Immature natural killer cell (primary cell): ENCODE data around the gene NINL. TPM values are rescaled to one million over a fixed set of nuclear protein-coding genes. Genes with fewer than 3 reads are reported as not detected.
"Not testable (repeated sequence)": the region's sequence is repeated elsewhere in the genome, so short reads cannot be mapped to it uniquely, and the experiment has no call there.

Experiments used
- DNase-seq, 3 donors: peaks; one replicate each; pipeline ENCODE4 v3.0.0; 2022; ENCODE audit warnings: mixed read lengths in 1 of 3
- H3K27ac Mint-ChIP-seq, 6 donors: one replicate each; pipeline ENCODE4 v1.8.0; 2020; ENCODE audit warnings: mixed read lengths in 6 of 6, mild to moderate bottlenecking in 5 of 6, inconsistent platforms in 4 of 6, moderate library complexity in 3 of 6
- H3K27me3 Mint-ChIP-seq, 3 donors: one replicate each; pipeline ENCODE4 v1.8.0; 2020 to 2021; ENCODE audit warnings: low read depth in 3 of 3, mild to moderate bottlenecking in 3 of 3, mixed read lengths in 3 of 3, moderate library complexity in 3 of 3, inconsistent platforms in 1 of 3
- H3K36me3 Mint-ChIP-seq, 3 donors: one replicate each; pipeline ENCODE4 v1.8.0; 2020; ENCODE audit warnings: mixed read lengths in 3 of 3, inconsistent platforms in 2 of 3, mild to moderate bottlenecking in 2 of 3
- H3K4me1 Mint-ChIP-seq, 2 donors: one replicate each; pipeline ENCODE4 v1.8.0; 2020; ENCODE audit warnings: inconsistent platforms in 2 of 2, mild to moderate bottlenecking in 2 of 2, mixed read lengths in 2 of 2, moderate library complexity in 1 of 2
- H3K4me3 Mint-ChIP-seq, 5 donors: one replicate each; pipeline ENCODE4 v1.8.0; 2020; ENCODE audit warnings: mild to moderate bottlenecking in 5 of 5, mixed read lengths in 5 of 5, inconsistent platforms in 3 of 5, moderate library complexity in 3 of 5
- H3K9me3 Mint-ChIP-seq, 6 donors: one replicate each; pipeline ENCODE4 v1.8.0; 2020; ENCODE audit warnings: mild to moderate bottlenecking in 6 of 6, mixed read lengths in 6 of 6, inconsistent platforms in 4 of 6, moderate library complexity in 3 of 6
- polyA plus RNA-seq, 3 donors: library from polyadenylated mRNA; unstranded; fragments of 300-500 nt; fragmentation: Illumina TruSeq; gene quantifications; one replicate each; pipeline ENCODE4 v1.2.3, GENCODE V29; 2021

NINL gene
- polyA plus RNA-seq, 3 donors from 2014 or later = 0.19 to 0.77 TPM; not detected in 1

DNA sequence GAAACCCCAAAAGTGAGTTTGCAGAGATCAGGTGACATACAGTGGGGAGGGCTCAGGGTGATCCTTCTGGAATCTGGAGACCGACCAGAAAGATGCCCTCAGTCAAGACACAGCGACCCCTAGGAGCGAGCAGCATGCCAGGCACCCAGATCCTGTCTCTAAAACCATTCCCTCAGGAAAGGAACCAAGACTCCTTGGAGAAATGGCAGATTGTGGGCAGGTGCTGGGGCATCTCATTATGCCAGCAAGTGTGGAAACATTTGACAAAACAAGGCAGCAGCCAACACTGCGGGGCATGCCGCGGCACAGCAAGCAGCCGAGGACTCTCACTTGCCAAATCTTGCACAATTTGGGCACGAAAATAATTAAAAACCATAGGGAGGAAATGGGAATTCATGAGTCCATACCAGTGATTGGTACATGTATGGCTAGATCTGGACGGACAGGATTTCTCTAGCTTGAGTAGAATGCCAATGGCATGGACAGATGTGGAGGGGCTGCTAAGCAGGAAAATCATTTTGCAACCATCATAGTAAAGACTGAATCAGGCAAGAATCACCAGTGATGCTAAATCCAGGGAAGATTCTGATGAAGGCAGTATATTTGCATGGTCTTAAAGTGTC lies 101.0 kb downstream of the NINL start:
- H3K27ac Mint-ChIP-seq = peak overlapping the region in 1 of 6 donors; percentile 51
- no peaks in the 10 kb centered on the region for H3K9me3 Mint-ChIP-seq
- H3K4me1 Mint-ChIP-seq = peaks cover 17 to 18% of the 10 kb centered on the region in 2 donors
- peaks cover 0 to 4% (median 2%) of the 10 kb centered on the region in 3 donors for H3K27me3 Mint-ChIP-seq
- H3K4me3 Mint-ChIP-seq = peak overlapping the region in 1 of 5 donors; percentile 36
- DNase-seq = no peak
- H3K36me3 Mint-ChIP-seq = peaks cover 0 to 6% (median 0%) of the 10 kb centered on the region in 3 donors

DNA sequence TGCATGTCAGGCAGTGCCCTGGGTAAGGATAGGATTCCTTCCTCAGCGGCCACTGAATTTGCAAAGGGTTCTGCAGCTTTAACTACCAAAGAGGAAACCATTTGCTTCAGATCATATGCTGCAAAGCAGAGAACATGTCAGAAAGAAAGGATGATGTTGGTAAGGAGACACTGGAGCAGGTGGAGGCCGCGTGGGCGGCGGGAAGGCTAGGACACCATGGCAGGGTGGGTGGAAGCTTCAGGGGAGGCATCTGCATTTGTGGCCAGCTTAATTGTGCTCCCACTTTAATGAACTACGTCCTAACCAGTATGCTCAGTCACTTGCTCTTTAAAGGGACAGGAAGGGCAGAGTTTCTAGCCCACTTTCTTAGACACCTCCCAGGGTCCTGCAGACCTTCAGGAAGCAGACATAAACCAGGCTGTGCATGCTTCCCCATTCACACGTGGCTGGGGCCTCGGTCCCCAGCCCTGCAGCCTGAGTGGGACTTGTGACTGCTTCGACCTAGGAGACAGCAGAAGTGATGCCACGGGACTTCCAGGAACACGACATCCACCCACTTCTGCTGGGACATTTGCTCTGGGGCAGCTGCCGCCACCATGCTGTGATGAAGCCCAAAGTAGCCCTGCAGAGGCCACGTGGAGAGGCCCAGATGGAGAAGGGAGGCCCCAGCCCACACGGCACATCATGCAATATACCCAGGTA lies 101.7 kb downstream of the NINL start:
- Mint-ChIP-seq H3K4me3 (no peak overlapping the region), H3K27ac (no peak overlapping the region), H3K27me3 (peaks cover 2 to 4% (median 2%) of the 10 kb centered on the region in 3 donors)

DNA sequence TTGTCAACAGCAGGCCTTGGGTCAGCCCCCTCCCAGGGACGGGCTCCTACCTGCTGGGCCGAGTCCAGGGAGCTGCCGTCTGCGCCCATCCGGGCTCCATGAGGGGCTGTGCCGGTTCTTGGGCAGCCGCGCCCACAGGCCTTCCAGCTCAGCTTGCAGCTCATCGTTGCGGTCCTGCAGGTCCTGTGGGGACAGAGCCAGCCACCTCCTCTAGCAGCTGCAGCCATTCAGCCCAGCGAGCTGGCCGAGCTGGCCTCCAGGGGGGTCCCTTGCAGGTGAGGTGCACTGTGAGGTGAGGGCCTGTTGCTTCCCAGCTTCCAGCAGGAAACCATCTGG lies 103.4 kb downstream of the NINL start:
- no peak overlapping the region for H3K27ac Mint-ChIP-seq
- H3K36me3 Mint-ChIP-seq = peaks cover 0 to 6% (median 0%) of the 10 kb centered on the region in 3 donors
- H3K9me3 Mint-ChIP-seq = no peaks in the 10 kb centered on the region
- no peak overlapping the region for H3K4me3 Mint-ChIP-seq
- peaks cover 17 to 18% of the 10 kb centered on the region in 2 donors for H3K4me1 Mint-ChIP-seq
- no peak for DNase-seq
- peaks cover 2 to 4% (median 2%) of the 10 kb centered on the region in 3 donors for H3K27me3 Mint-ChIP-seq

More for the DNA sequence above, 101.7 kb downstream of the NINL start:
- Mint-ChIP-seq H3K36me3 (peaks cover 0 to 6% (median 0%) of the 10 kb centered on the region in 3 donors), H3K4me1 (peaks cover 17 to 18% of the 10 kb centered on the region in 2 donors), H3K9me3 (no peaks in the 10 kb centered on the region)
- DNase-seq = no peak

- no peak overlapping the region for H3K27ac Mint-ChIP-seq
- peaks cover 15% of the 10 kb centered on the region in 2 donors for H3K4me1 Mint-ChIP-seq
- H3K27me3 Mint-ChIP-seq = peaks cover 2 to 4% (median 2%) of the 10 kb centered on the region in 3 donors
- DNase-seq = no peak
- H3K4me3 Mint-ChIP-seq = no peak overlapping the region
- peaks cover 0 to 6% (median 0%) of the 10 kb centered on the region in 3 donors for H3K36me3 Mint-ChIP-seq
- H3K9me3 Mint-ChIP-seq = no peaks in the 10 kb centered on the region
These were observed 104.0 kb downstream of the NINL start for GRCh38 chr20:25481235-25481917.

DNA sequence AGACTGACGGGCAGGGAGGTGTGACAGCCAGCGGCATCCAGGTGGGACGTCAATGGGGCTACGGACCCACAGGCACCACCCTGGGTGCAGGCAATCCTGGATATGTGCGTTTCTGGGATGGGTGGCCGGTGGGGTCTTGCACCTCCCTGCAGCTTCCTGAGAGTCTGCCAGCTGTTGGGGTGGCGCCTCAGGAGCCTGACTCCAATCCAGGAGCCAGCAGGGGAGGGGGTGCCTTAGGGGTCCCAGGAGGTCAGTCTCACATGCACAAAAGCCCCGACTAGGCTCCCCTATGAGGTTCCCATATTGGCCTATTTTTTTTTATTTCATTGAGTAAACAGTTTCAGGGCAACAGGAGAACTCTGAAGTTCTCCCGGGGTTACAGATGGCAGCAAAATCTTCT lies 104.5 kb downstream of the NINL start:
- H3K4me3 Mint-ChIP-seq = no peak overlapping the region
- no peaks in the 10 kb centered on the region for H3K9me3 Mint-ChIP-seq
- peaks cover 0 to 6% (median 0%) of the 10 kb centered on the region in 3 donors for H3K36me3 Mint-ChIP-seq
- DNase-seq = no peak
- no peak overlapping the region for H3K27ac Mint-ChIP-seq
- peaks cover 2 to 4% (median 2%) of the 10 kb centered on the region in 3 donors for H3K27me3 Mint-ChIP-seq
- peaks cover 11 to 12% of the 10 kb centered on the region in 2 donors for H3K4me1 Mint-ChIP-seq

DNA sequence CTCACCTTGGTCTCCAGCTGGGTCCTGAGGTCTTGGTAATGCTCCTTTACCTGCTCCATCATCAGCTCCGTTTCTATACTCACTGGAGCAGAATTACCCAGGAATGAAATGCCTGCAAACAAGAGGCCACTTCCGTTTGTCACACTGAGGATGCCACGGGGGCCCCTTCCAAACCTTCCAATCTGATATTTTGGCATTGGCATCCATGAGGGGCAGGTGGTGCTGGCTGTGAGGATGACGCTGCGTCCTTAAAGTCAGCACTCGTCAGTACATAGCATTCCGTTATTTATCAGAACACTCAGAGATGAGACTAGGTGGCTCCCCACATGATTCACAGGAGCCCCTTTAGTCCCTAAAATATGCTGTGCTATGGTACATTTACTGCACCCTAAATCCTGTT lies 105.2 kb downstream of the NINL start:
- H3K9me3 Mint-ChIP-seq = no peaks in the 10 kb centered on the region
- peaks cover 0 to 6% (median 0%) of the 10 kb centered on the region in 3 donors for H3K36me3 Mint-ChIP-seq
- no peak for DNase-seq
- H3K27me3 Mint-ChIP-seq = peaks cover 2 to 4% (median 2%) of the 10 kb centered on the region in 3 donors
- no peak overlapping the region for H3K27ac Mint-ChIP-seq
- H3K4me3 Mint-ChIP-seq = no peak overlapping the region
- peaks cover 9 to 10% of the 10 kb centered on the region in 2 donors for H3K4me1 Mint-ChIP-seq

DNA sequence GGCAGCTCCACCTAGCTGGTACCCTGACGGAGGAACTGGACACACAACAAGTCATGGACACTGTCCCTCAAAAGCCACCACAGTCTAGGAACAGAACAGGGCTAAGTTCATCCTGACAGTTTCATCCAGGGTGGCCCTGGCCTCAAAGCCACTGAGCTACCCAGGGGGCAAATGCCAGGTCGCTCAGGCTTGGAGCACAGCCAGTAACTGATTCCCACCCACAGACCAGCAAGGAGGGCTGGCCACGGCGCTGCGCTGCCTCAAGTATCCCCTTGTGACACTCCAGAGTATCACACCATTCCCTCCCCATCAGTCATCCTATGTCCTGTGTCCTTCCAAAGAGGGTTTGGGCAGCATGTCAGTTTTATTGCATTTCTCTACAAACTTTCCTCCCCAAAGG lies 105.7 kb downstream of the NINL start:
- peaks cover 4 to 5% of the 10 kb centered on the region in 2 donors for H3K4me1 Mint-ChIP-seq
- no peak overlapping the region for H3K27ac Mint-ChIP-seq
- H3K4me3 Mint-ChIP-seq = no peak overlapping the region
- peaks cover 0 to 3% (median 0%) of the 10 kb centered on the region in 3 donors for H3K36me3 Mint-ChIP-seq
- no peaks in the 10 kb centered on the region for H3K9me3 Mint-ChIP-seq
- H3K27me3 Mint-ChIP-seq = peaks cover 0 to 4% (median 2%) of the 10 kb centered on the region in 3 donors
- no peak for DNase-seq

GRCh38 chr20:25478889-25479568 lies 106.3 kb downstream of the NINL start:
- Mint-ChIP-seq H3K27me3 (peaks cover 0 to 4% (median 4%) of the 10 kb centered on the region in 3 donors), H3K27ac (no peak overlapping the region), H3K4me1 (no peaks in the 10 kb centered on the region), H3K9me3 (no peaks in the 10 kb centered on the region), H3K4me3 (no peak overlapping the region), H3K36me3 (no peaks in the 10 kb centered on the region)
- no peak for DNase-seq

DNA sequence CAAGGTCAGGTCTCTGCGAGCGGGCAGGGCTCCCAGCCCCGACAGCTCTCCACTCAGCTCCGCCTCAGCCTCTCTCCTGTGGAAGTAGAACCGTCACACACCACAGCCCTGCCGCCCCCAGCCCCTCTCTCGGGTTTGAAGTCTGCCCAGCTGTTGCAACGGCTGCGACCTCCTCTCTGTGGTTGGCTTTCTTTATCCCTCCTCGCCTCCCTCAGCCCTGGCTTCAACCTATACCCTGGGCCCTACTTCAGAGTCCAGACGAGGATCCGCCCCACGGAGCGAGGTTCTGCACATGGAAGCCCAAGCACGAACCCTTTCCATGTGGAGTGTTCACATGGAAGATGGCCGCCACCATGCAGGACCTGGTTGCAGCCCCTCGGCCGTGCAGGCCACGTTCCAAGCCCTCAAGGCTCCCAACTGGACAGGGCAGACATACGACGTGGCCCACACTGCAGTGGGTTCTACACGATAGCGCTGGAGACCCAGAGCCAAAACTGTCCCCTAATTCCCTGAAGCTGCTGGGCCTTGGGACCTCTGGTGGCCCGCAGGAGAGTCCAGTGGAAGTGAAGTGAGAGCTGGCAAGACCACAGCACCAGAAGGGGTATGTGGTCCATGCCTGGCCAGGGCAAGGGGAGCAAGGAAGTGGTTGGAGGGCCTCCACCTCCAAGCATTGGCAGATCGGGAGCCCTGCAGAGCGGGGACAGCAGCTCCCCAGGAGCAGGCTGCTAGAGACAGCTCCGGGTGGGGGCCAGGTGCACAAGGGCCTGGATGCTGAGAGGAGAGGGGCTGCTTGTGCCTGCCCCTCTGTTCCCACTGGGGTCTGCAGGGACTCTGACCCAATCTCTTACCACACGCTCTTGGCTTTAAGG lies 108.1 kb downstream of the NINL start:
- Mint-ChIP-seq H3K36me3 (no peaks in the 10 kb centered on the region), H3K9me3 (no peaks in the 10 kb centered on the region), H3K4me1 (no peaks in the 10 kb centered on the region), H3K4me3 (no peak overlapping the region), H3K27me3 (peaks cover 0 to 4% (median 4%) of the 10 kb centered on the region in 3 donors), H3K27ac (no peak overlapping the region)
- no peak for DNase-seq

DNA sequence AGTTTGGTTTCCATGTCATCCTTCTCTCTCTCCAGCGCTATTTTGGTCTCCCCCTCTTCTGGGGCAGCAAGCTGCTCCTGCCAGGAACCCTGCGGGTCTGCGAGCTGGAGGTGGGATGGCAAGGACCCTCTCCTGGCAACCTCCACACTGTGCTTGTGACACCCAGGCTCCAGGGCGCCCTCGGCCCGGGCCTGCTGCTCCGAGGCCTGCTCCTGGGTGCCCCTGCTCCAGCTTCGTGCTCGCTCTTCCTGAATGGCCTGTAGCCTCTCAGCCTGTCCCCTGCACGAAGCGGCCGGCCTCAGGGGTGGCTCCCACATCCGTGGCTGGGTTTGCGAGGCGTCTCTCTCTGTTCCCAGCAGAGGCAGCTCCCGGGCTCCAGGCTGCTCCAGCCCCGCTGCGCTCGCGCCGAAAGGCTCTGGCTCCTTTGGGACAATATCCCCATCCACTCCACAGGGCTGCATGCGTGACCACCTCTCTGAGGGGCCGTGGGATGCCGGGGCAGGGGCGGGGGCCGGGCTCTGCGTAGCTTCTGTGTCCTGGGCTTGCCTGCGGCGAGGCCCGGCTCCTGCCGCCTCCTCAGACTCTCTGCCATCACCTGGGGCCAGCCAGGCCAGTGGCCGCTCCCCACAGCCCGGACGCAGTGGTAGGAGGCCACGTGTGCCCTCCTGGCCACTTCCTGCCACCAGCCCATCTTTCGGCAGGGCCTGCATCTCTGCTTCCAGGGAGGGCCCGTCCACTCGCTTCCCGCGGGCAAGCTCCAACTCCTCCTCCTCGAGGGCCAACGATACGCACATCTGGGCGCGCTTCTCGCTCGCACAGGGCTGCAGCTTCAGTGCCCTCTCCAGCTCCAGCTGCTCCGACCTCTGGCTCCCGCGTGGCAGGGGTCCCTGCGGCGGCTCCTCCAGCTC lies 109.0 kb downstream of the NINL start:
- peaks cover 0 to 4% (median 4%) of the 10 kb centered on the region in 3 donors for H3K27me3 Mint-ChIP-seq
- no peak overlapping the region for H3K27ac Mint-ChIP-seq
- no peak for DNase-seq
- no peaks in the 10 kb centered on the region for H3K9me3 Mint-ChIP-seq
- no peaks in the 10 kb centered on the region for H3K36me3 Mint-ChIP-seq
- no peak overlapping the region for H3K4me3 Mint-ChIP-seq
- no peaks in the 10 kb centered on the region for H3K4me1 Mint-ChIP-seq

GRCh38 chr20:25473297-25473696 lies 112.0 kb downstream of the NINL start:
- DNase-seq, H3K4me3 Mint-ChIP-seq, H3K27ac Mint-ChIP-seq, H3K9me3 Mint-ChIP-seq, H3K36me3 Mint-ChIP-seq, H3K27me3 Mint-ChIP-seq, H3K4me1 Mint-ChIP-seq: not testable (repeated sequence)

DNA sequence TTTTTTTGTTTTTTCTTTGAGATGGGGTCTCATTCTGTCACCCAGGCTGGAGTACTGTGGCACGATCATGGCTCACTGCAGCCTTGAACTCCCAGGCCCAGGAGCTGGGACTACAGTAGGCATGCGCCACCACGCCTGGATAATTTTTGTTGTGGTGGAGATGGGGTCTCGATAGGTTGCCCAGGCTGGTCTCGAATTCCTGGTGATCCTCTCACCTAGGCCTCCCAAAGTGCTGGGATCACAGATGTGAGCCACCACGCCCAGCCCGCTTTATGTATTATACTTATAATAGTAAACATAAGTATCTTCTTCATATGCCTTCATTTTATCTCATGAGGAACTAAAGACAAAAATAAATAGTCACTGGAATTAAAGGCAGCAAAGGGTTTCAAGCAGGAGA lies 114.3 kb downstream of the NINL start:
- Mint-ChIP-seq H3K4me1 (peaks cover 8 to 11% of the 10 kb centered on the region in 2 donors), H3K4me3 (no peak overlapping the region), H3K27ac (no peak overlapping the region), H3K36me3 (peaks cover 0 to 4% (median 0%) of the 10 kb centered on the region in 3 donors), H3K9me3 (no peaks in the 10 kb centered on the region), H3K27me3 (peaks cover 0 to 2% (median 0%) of the 10 kb centered on the region in 3 donors)
- no peak for DNase-seq
